K562 (cell line): Measurements from ENCODE around the gene ARHGEF3. TPM values are rescaled to one million over a fixed set of nuclear protein-coding genes. Genes with fewer than 3 reads are reported as not detected.

Source experiments
- ATAC-seq: fragments of 200-7000 bp; cut with Tn5 transposase; 3 replicates; pipeline ENCODE4 v1.9.1; 2020; ENCODE audit warnings: moderate library complexity
- BruUV-seq: library from RNA; stranded (reverse); fragments of 400-500 nt; replicated peaks from 2 replicates; lab custom pipeline; 2021; lab: Mats Ljungman, UMichigan
- CTCF ChIA-PET: fragments of 300-600 bp; formaldehyde crosslinking; extraction: SDS; loops from one replicate; lab custom pipeline; 2021; ENCODE audit warnings: low intra/inter-chr PET ratio; lab: Yijun Ruan, JAX
- POLR2A ChIA-PET: fragments of 300-600, 350-650 bp; sonication (Branson Sonifier 250); formaldehyde crosslinking; extraction: SDS; loops from one replicate; lab custom pipeline; 2021; ENCODE audit warnings: antibody characterized with exemption, inconsistent platforms; lab: Yijun Ruan, JAX
- DNase-seq, 4 experiments: peaks; one replicate each; pipeline versions ENCODE4 v3.0.0 to v3.0.0-alpha.2; 2011 to 2018; ENCODE audit warnings: low spot score in 3 of 4, mixed read lengths in 3 of 4; ENCODE audit errors: extremely low read depth in 1 of 4
- FAIRE-seq: peaks from 2 replicates; lab custom pipeline; 2011; peaks lifted over from hg19 to GRCh38; lab: Jason Lieb, UNC
- H2AFZ ChIP-seq: 2 replicates; pipeline ENCODE4 v1.6.0; 2011; ENCODE audit warnings: low read depth, low read length, control low read depth, inconsistent platforms
- H3K27ac ChIP-seq: fragments of 200-600 bp; 3 replicates; pipeline ENCODE4 v1.8.0; 2011; ENCODE audit warnings: low read depth, mild to moderate bottlenecking, control low read depth, inconsistent platforms, low read length, moderate library complexity, mixed read lengths; ENCODE audit errors: extremely low read depth
- H3K27me3 ChIP-seq, 2 experiments: fragments of 300-600 bp in 1 of 2; 2 replicates in 1 of 2; 3 replicates in 1 of 2; pipeline versions ENCODE4 v1.6.0 to v1.8.0; 2011; ENCODE audit warnings: inconsistent platforms in 2 of 2, low read length in 2 of 2, mild to moderate bottlenecking in 1 of 2, mixed read lengths in 1 of 2, moderate library complexity in 1 of 2; ENCODE audit not compliant: control insufficient read depth in 2 of 2, insufficient read depth in 2 of 2
- H3K36me3 ChIP-seq: fragments of 300-600 bp; 3 replicates; pipeline ENCODE4 v1.8.0; 2011; ENCODE audit warnings: mild to moderate bottlenecking, low read length, inconsistent platforms; ENCODE audit not compliant: control insufficient read depth, insufficient read depth
- H3K4me1 ChIP-seq, 2 experiments: fragments of 200-600 bp in 1 of 2; replicated peaks in 1 of 2; 2 replicates in 1 of 2; 3 replicates in 1 of 2; pipeline versions ENCODE4 v1.5.1 to v1.8.0; 2011; ENCODE audit warnings: inconsistent platforms in 2 of 2, low read length in 2 of 2, mild to moderate bottlenecking in 1 of 2, mixed read lengths in 1 of 2, moderate library complexity in 1 of 2; ENCODE audit not compliant: control insufficient read depth in 2 of 2, insufficient read depth in 2 of 2
- H3K4me2 ChIP-seq: 2 replicates; pipeline ENCODE4 v1.6.1; 2011; ENCODE audit warnings: low read length, control low read depth, inconsistent platforms, mixed read lengths; ENCODE audit not compliant: insufficient read depth
- H3K4me3 ChIP-seq: fragments of 200-600 bp; sonication (generic), shearing (Covaris generic); 2 replicates; pipeline ENCODE4 v1.5.1; 2016; ENCODE audit warnings: control low read depth, inconsistent platforms
- H3K79me2 ChIP-seq: fragments of 200-600 bp; 3 replicates; pipeline ENCODE4 v1.8.0; 2011; ENCODE audit warnings: low read length, inconsistent platforms; ENCODE audit not compliant: control insufficient read depth, insufficient read depth
- H3K9ac ChIP-seq, 2 experiments: 2 replicates each; pipeline versions ENCODE4 v1.6.0 to v1.6.1; 2011; ENCODE audit warnings: low read depth in 2 of 2, low read length in 2 of 2, control low read depth in 1 of 2, inconsistent platforms in 1 of 2, mild to moderate bottlenecking in 1 of 2, mixed read lengths in 1 of 2; ENCODE audit not compliant: insufficient read depth in 1 of 2
- H3K9me1 ChIP-seq: one replicate; pipeline ENCODE4 v1.6.0; 2011; ENCODE audit warnings: inconsistent platforms, mild to moderate bottlenecking, low read length, moderate library complexity; ENCODE audit not compliant: control insufficient read depth, insufficient read depth
- H3K9me3 ChIP-seq: replicated peaks from 2 replicates; pipeline ENCODE4 v1.5.1; 2011; ENCODE audit warnings: low read depth, low read length, inconsistent platforms; ENCODE audit not compliant: control insufficient read depth, insufficient read depth
- H4K20me1 ChIP-seq: replicated peaks from 2 replicates; pipeline ENCODE4 v1.6.1; 2011; ENCODE audit warnings: low read length, inconsistent platforms, mixed read lengths; ENCODE audit not compliant: control insufficient read depth, insufficient read depth
- CBX8 ChIP-seq: fragments of 200-600 bp; sonication (generic); IDR thresholded peaks from 2 replicates; pipeline ENCODE4 v1.6.1; 2012; ENCODE audit warnings: borderline replicate concordance, mixed run types, low read depth, mild to moderate bottlenecking, moderate library complexity, mixed read lengths, low read length, control low read depth, inconsistent platforms; ENCODE audit not compliant: poor library complexity, severe bottlenecking; ENCODE audit errors: extremely low read depth
- FOXK2 ChIP-seq, 2 experiments: fragments of 450-650 bp; IDR thresholded peaks in 1 of 2; conservative IDR thresholded peaks in 1 of 2; 2 replicates each; pipeline ENCODE4 v1.6.1; 2016; ENCODE audit warnings: low read depth in 2 of 2, mild to moderate bottlenecking in 1 of 2
- ILK ChIP-seq: fragments of 450-650 bp; IDR thresholded peaks from 2 replicates; pipeline ENCODE4 v1.6.1; 2016; ENCODE audit warnings: missing genetic modification characterization, low read depth, mild to moderate bottlenecking, missing compliant biosample characterization, moderate library complexity, borderline replicate concordance
- PYGO2 ChIP-seq: fragments of 450-650 bp; IDR thresholded peaks from 2 replicates; pipeline ENCODE4 v1.6.1; 2016; ENCODE audit warnings: mild to moderate bottlenecking, missing genetic modification characterization, moderate library complexity, missing compliant biosample characterization
- ZFP91 ChIP-seq: sonication (generic); formaldehyde crosslinking; IDR thresholded peaks from 2 replicates; pipeline ENCODE4 v1.8.0; 2022; ENCODE audit warnings: mild to moderate bottlenecking, missing genetic modification reagents
- WGBS: fragments of 100-300 bp; shearing (Covaris generic); methylation state at CpG from one replicate; pipeline ENCODE4 v1.1.6; 2016; ENCODE audit warnings: low coverage, mixed read lengths; ENCODE audit not compliant: insufficient coverage; ENCODE audit errors: missing lambda C conversion rate; 5-methylcytosine and 5-hydroxymethylcytosine counted together
- in situ Hi-C: fragments of 300-500 bp; cut with MboI; formaldehyde crosslinking; loops from 4 replicates; pipeline ENCODE4 v1.15.0; 2018; ENCODE audit warnings: inconsistent platforms, mixed read lengths
- intact Hi-C: fragments of 100-400 bp; cut with micrococcal nuclease; formaldehyde crosslinking; loops from 2 replicates; pipeline ENCODE4 v1.14.2; 2022
- polyA plus RNA-seq, 8 experiments: library from polyadenylated mRNA; depleted of rRNA in 4 of 8; stranded (reverse) in 5 of 8; unstranded in 3 of 8; fragments of >200 nt; fragmentation: Nextera tagmentation in 2 of 8; fragmentation: Illumina TruSeq in 1 of 8; extraction: Ambion mirVana in 2 of 8; extraction: Trizol in 1 of 8; gene quantifications; 2 replicates each; pipeline versions ENCODE4 v1.2.1 to v1.2.3, GENCODE V29; 2011 to 2014; ENCODE audit warnings: inconsistent platforms in 1 of 8, missing spikeins in 1 of 8
- total RNA-seq, 7 experiments: library from RNA; depleted of rRNA in 6 of 7; stranded (reverse); fragments of >200 nt in 6 of 7; fragmentation: Illumina TruSeq in 2 of 7; extraction: Trizol in 2 of 7; gene quantifications; 2 replicates each; pipeline versions ENCODE4 v1.2.1 to v1.2.3, GENCODE V29; 2011 to 2021; ENCODE audit warnings: low replicate concordance in 1 of 7
- TF ChIP-seq, protein P1 (sequence below): sonication (generic); formaldehyde crosslinking; IDR thresholded peaks from 2 replicates; pipeline ENCODE4 v1.8.1; 2023; ENCODE audit warnings: mild to moderate bottlenecking, missing genetic modification reagents

ARHGEF3 gene
- total and polyA plus RNA-seq, 9 of the 15 experiments (the other 6 are each of a cell fraction or from before 2014, with no cell fraction given), result 0.77 to 2.7 (median 1.4) TPM

GRCh38 chr3:56818156-56818985 is 16.6 kb upstream of the ARHGEF3 start (continued):
- TF ChIP-seq CBX8 (no peak), ZFP91 (CRISPR knock-in tag) (no peak)

GRCh38 chr3:56817646-56818045 is 15.9 kb upstream of the ARHGEF3 start:
- intact Hi-C loops, result no loop called here
- BruUV-seq, result no TSS peak
- 0% methylated on average over 4 of the region's 4 CpGs for WGBS
- no peaks in the 10 kb centered on the region for H3K27me3 ChIP-seq
- H3K4me1 ChIP-seq, result no peaks in the 10 kb centered on the region
- no peaks in the 10 kb centered on the region for H3K79me2 ChIP-seq
- no peaks in the 10 kb centered on the region for H3K9me3 ChIP-seq
- POLR2A ChIA-PET, result interaction anchor here (0.6 kb wide), 1 partner anchor 12 kb away, joined by 3 read pairs; no protein-coding TSS in a partner anchor
- DNase-seq (no peak), ATAC-seq (no peak), FAIRE-seq (no peak)
- no peaks in the 10 kb centered on the region for H3K36me3 ChIP-seq
- H2AFZ ChIP-seq, result no peak overlapping the region
- no peak overlapping the region for H3K4me3 ChIP-seq
- no peak overlapping the region for H3K4me2 ChIP-seq
- in situ Hi-C loops, result no loop called here
- CTCF ChIA-PET, result no interaction called here
- TF ChIP-seq ILK (tag) (no peak), PYGO2 (no peak), FOXK2 (conservative IDR thresholded peaks at IDR 0.05 in 1 of 2, IDR thresholded peaks at IDR 0.05 in 1 of 2; ENCODE audit: low read depth in 2 of 2) (no peak)
- TF ChIP-seq, protein P1, sequence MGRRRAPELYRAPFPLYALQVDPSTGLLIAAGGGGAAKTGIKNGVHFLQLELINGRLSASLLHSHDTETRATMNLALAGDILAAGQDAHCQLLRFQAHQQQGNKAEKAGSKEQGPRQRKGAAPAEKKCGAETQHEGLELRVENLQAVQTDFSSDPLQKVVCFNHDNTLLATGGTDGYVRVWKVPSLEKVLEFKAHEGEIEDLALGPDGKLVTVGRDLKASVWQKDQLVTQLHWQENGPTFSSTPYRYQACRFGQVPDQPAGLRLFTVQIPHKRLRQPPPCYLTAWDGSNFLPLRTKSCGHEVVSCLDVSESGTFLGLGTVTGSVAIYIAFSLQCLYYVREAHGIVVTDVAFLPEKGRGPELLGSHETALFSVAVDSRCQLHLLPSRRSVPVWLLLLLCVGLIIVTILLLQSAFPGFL (CRISPR knock-in tag), result no peak
- no peak overlapping the region for H3K9ac ChIP-seq
- H3K27ac ChIP-seq, result no peak overlapping the region
- no peaks in the 10 kb centered on the region for H3K9me1 ChIP-seq
- H4K20me1 ChIP-seq, result no peaks in the 10 kb centered on the region
